Caki2 (cell line): ENCODE measurements around the gene TMEM175. TPM values are rescaled to one million over a fixed set of nuclear protein-coding genes. Genes with fewer than 3 reads are reported as not detected.

Source experiments
- DNase-seq: peaks from one replicate; pipeline ENCODE4 v3.0.0-alpha.2; 2015; ENCODE audit warnings: low read depth
- in situ Hi-C: cut with HindIII; loops from 2 replicates; pipeline ENCODE4 v1.10.0; 2016; ENCODE audit warnings: low sequenced_read_pairs, low pct_unique_long_range_greater_than_20kb, mixed read lengths
- total RNA-seq: library from RNA; depleted of rRNA; stranded (reverse); fragments of >200 nt; shearing (Covaris generic); gene quantifications from 2 replicates; pipeline ENCODE4 v1.2.3, GENCODE V29; 2014; ENCODE audit warnings: low replicate concordance

TMEM175 gene
- total RNA-seq, 1 experiment from 2014 or later, result 5.6 TPM

DNA sequence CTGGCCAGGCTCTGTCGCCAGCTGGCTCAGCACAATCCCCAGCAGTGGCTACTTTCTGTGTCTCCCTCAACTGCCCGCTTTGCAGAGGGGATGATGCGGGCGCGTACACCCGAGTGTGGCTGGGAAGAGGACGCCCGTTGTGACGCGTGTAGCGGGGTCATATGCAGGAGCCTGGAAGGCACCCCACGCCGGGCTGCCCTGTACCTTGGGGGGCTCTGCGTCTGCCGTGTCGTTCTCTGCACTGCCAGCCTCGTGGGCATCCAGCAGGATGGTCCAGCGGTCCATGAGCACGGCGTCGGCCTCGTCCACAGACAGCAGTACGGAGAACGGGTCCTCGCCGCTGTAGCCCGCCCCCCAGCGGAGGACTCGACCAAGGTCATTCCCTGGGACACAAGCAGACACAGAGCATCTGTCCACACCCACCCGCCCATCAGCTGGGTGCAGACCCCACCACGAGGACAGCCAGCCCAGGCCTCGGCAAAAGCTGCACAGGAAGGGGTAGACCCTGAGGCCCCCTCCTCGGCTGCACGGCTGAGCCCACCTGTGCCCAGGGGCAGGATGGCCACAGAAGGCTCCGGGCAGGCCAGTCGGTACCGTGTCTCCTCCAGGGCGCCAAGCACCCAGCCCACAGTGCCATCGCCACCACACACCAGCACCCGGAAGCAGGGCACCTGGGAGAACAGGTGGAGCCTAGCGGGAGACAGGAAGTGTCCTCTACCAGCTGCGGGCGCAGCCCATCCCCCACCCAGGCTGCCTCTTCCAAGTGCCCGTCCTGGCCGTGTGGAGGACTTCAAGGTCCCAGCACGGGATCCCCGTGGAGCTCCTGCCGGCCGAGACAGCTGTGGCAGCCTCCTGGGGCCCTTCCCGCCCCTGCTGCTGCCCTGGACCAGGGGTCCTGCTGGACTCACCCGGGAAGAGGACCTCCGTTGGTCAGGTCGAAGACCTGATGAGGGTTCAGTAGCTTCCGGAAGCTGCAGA, 30.3 kb downstream of the TMEM175 start:
- in situ Hi-C loops, result no loop called here
- DNase-seq, result no peak

DNA sequence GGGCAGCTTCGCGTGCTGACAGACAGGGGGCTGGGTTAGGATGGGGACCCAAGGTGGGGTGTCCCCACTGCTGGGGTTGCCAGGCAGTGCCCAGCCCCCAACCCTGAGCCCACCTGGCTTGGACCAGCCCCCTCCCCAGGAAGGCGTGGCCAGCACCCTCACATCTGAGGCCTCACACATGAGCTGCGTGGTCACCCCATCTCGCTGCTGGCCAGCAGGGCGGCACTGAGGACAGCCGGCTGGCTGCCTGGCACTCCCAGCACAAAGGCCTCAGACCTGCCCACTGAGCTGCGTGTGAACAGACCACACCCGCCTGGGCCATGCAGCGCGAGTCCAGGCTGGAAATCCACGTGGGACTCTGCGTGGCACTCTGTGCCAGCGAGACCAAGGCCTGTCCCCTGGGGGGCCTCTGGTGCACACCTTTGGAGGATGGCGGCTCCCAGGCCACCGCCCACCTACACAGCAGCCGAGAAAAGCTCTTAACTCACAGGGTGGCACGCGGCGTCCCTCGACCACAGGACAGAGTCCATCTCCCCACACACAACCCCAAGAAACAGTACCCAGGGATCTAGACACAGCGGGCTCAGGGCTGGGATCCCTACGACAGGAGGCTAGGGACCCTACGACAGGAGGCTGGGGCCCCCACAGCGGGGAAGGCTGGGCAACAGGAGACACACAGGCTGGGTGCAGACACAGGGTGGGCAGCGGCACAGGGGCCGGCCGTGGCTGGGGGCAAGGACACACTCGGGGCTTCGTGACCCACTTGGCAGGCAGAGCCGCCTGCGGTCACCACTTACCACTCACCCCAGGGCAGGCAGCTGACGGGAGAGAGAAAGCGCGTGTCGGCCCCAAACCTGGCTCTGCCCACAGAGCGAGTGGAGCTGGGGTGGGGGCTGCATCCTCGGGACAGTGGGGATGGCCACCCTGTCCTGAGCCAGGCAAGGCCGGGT, 31.3 kb downstream of the TMEM175 start:
- DNase-seq, result no peak
- in situ Hi-C loops, result no loop called here

DNA sequence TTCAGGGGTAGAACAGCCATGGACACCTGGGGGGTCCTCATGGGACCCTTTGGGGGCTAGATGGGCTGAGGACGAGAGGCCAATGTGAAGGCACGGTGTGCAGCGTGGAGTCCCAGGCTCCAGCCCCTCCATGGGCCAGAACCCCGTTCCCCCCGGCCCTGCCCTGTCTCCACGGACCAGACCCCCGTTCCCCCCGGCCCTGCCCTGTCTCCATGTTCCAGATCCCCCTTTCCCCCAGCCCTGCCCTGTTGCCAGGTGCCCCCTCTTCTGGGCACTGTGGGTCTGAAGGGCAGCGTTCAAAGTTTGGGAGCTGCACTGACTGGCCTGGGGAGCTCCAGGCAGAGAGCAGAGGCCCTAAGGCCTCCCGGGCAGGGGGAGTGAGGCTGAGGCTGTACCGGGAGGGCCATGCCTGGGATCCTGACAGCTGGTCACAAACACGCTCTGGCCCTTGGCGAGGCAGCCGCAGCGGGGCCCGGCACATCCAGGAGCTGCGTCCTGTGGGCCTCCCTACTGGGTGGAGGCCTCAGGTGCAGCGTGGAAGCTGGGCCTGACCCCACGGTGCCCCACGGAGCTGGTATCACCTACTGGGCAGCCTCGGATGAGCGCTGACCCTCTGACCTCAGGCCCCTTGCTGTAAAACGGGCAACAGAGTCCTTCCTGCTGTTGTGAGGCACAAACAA, 32.2 kb downstream of the TMEM175 start:
- no peak for DNase-seq
- in situ Hi-C loops, result no loop called here

DNA sequence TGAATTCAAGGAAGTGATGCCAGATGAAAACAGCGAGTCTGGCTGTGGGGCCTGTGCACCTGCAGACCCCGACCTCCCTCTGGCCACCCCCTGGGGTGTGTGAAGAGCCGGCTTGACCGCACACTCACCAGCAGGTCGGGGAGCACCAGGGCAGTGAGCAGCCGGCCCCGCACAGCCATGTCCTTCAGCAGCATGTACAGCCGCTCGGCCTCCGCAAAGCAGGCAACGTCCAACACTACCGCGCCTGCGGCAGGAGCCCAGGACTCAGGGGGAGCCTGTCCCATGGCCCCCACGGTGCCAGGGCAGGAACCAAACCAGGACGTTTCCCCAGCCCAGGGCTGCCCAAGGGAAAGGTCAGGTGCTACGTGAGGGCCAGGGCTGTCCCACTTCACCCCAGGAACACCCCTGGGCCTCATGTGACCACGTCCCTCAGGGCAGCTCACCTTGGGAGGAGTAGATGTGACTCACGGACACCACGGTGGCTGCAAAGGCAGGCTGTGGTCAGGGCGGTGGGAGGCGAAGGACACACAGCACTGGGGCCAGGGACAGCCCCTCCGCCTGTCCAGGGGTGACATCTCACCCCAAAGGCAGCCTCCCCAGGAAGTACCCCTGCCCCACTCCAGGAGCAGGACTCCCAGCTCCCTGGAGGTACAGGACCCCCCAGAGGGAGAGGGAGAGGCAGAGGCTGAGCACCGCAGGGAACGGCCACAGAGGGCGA, 32.9 kb downstream of the TMEM175 start:
- in situ Hi-C loops, result no loop called here
- no peak for DNase-seq

DNA sequence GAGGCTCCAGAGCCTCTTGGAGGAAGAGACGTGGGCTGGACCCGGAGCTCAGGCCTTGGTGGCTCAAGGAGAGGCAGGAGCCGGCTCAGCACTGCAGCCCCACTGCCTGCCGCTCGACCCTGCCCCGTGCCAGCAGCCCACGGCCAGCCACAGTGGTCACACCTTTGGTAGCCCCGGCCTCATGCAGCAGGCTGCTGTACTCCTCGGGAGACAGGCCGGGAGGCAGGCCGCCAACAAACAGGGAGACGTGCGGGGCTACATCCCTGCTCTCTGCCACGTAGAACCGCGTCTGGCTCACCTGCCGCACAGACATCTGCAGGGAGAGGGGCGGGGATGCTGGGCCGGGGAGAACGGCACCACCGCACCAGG, 33.5 kb downstream of the TMEM175 start:
- DNase-seq, result no peak
- in situ Hi-C loops, result no loop called here

DNA sequence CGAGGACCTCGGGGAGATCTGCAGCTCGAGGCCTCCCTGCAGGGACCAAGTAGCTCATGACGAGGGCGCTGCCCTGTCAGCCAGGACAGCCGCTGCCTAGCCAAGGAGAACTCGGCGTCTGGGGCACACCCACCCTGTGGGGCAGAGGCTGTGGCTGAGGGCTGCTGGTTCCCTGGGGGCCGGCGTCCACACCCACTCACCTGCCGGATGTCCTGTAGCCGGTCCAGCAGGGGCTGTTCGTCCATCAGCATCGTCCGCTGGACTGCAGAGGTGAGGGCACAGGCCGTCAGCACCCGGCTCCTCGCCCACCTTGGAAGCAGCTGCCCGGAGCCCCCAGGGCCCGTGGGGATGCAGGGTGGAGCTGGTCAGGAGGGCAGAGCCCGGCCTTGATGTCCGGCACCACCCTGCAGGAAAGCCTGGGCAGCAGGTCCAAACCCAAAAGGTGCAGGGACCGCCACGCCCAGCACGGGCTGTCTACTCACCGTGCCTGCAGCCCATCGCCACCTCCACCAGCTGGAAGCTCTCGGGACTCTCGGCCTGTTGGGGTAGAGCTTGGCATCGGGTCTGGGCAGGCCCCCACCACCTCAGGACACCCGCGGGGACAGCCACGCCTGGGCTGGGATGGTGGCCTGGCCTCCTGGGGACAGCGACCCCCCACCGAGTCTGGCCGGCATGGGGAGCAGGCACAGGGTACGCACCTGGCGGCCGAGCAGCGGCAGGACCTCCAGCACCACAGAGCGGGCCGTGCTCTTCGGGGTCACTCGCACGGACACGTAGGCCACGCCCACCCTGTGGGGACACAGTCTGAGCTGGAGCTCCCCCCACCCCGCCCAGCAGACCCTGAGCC, 34.2 kb downstream of the TMEM175 start:
- in situ Hi-C loops, result no loop called here
- DNase-seq, result no peak

DNA sequence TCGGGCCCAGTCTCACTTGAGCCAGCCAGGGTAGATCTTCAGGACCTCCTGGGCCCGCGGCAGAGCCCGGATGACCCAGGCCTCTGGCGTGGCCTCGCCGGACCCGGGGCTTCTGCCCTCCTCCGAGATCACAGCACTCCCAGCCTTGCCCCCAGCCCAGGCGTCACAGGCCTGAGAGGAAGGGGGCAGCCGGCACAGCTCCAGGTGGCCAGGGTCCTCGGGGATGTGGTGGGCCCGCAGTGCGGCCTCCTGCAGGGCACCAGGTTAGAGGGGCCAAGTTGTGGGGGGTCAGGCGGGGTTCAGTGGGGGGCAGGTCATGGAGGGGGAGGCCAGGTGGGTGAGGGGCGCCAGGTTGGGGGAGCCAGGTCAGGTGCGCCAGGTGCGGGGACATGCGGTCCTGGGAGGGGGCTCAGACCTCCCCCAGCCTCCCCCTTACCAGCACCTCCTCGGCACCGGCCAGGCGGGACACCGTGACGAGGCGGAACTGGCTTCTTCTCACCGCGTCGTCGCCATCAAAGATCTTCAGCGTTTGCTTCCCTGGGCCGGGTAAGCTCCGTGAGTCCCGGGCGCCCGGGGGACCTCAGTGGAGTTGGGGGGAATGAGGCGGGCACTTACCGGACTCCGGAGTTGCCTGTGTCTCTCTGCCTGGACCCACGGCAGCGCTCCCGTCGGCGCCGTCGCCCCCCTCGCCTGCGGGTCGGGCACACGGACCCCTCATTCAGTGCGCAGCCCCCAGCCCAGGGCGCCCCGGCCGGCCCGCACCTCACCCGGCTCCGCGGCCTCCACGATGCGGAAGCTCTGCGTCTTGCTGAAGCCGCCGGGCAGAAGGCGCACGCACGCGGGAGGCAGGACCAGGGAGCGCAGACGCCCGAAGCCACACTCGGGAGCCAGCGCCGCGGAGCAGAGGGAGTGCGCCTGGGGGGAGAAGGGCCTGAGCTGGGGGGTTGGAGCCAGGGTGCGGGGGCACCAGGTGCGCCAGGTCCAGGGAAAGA, 35.1 kb downstream of the TMEM175 start:
- in situ Hi-C loops, result no loop called here
- no peak for DNase-seq

DNA sequence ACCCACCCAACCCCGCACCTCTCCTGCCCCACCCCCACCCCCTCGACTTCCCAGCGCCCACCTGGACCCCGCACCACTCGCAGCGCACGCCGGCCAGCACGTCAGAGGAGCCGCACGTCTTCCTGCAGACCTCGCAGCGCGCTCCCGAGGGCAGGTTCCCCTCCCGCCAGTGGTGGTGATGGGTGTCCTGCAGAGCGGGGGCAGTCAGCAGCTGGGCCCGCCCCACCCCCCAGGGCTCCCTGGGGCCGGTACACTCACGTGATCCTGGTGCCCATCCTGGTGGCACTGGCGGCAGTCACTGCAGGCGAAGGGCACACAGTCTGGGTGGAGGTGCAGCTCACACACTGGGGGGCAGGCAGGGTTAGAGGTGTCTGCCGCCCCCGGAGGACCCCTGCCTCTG, 36.0 kb downstream of the TMEM175 start:
- DNase-seq, result no peak
- in situ Hi-C loops, result no loop called here

DNA sequence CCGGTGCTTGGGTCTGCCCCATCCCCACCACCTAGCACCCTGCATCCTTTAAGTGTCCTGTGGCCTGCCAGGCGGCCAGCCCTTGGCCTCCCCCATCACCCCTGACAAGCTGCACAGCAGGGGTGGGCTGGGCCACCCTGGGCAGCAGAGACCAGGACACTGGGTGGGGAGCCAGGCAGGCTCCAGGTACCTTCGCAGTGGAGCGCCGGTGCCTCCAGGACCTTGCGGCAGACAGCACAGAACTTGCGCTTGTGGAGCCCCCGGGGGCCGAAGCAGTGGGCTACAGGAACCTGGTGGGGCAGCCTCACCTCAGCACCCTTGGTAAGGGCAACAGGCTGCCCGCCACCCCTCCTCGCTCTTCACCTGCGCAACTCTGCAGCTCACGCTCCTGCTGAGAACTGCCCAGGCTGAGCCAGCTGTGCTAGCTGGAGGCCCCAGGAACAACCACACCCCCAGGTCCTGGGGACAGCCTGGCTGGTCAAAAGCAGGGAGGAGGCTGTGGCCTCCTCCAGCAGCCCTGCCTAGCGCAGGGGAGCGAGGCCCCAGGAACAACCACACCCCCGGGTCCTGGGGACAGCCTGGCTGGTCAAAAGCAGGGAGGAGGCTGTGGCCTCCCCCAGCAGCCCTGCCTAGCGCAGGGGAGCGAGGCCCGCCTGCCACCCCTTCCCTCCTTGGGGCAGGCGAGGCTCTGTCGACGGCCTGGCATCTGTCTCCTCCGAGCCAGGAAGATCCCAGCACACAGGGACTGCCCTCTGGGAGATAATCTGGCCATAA, 36.5 kb downstream of the TMEM175 start:
- no peak for DNase-seq

DNA sequence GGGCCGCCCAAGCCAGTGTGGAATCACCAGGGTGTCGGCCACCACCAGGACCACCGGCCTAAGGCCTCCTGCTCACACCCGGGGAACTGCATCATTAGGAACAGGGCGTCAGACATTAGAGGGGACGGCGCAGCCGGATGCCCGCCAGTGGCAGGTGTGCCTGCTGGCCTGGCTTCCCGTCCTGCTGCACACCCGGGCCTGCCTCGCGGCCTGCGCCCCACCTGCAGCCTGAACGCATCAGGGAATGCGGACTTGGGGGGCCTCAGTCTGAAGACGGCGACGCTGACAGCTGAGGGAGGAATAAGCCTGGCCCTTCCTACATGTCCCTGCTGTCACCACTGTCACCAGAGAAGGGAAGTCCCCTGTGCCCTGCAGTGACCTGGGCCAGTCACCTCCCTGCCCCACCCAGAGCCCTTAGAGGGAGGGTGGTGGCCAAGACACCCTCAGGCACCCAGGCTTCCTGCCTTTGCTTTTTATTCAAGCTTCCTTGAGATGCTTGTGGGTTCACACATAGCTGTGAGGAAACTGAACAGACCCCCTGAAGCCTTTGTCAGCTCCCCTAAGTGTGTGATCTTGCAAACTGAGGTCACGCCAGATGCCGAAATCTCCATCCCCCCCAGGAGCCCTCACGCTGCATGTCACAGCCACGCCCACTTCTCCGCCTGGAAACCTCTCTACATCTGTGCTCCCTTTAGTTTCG, 37.9 kb downstream of the TMEM175 start:
- in situ Hi-C loops, result no loop called here
- DNase-seq, result no peak

More for the DNA sequence above, 36.5 kb downstream of the TMEM175 start:
- in situ Hi-C loops, result no loop called here

DNA sequence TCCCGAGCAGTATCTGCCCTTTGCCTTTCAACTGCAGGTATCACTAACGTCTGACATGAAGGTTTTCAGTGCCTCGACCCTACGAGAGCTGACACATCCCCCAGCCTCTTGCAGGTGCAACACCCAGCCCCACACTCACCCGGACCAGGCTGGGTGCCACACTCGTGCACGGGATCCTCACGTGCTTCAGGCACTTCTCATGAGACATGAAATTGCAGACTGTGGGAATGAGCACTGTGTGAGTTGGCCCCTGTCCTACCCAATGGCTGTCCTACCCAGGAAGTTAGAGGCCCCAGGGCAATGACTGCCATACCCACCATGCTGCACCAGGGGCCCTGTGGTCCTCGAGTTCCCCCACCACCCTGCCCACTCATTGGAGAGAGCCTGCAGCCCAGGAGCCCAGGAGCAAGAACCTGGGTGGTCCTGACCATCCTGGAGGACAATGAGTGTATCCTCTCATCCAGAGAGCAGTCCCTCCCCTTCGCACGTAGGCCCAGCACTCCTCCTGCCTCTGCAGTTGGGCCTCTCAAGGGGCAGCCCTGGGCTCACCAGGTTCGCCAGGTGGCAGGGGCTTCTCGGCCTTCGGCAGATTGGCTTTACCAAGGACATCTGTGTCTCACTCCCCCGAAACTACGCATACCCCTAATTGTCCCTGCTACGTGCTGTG, 38.7 kb downstream of the TMEM175 start:
- no peak for DNase-seq
- in situ Hi-C loops, result no loop called here

DNA sequence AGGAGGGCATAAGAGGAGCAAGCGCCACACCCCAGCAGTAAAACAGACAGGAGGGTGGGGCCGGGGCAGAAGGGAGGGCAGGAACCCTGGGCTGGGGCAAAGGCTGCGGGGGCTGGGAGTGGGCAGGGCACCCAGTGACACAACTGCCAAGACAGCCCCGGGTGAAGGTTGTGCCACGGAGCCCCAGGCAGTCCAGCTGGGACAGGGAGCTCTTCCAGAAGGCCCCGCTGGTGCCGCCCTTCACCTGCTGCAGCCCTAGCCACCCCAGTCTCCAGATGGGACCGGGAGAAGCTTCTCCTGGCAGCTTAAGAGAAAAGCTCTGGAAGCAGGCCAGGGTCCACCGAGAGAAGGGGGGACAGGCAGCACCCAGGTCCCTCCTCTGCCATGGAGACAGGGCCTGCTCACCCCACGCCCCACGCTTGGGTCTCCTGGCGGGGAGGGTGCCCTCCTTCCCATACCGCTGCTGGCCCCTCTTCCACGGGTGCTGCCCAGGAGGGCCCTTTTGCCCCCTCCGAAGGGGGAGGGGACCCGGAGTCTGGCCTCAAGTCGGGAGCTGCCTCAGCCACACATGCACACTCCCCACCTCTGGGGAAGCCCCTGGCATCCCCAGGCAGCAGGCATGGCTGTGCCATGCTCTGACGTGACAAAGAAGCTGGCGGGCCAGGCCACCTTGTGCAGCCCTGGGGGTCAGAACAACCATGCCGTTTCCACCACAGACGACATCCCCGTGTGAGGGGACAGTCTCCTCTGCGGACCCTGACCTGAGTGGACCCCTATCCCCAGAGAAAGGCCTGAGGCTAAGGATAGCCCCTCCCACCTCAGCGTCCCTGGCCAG, 39.6 kb downstream of the TMEM175 start:
- in situ Hi-C loops, result no loop called here
- no peak for DNase-seq

DNA sequence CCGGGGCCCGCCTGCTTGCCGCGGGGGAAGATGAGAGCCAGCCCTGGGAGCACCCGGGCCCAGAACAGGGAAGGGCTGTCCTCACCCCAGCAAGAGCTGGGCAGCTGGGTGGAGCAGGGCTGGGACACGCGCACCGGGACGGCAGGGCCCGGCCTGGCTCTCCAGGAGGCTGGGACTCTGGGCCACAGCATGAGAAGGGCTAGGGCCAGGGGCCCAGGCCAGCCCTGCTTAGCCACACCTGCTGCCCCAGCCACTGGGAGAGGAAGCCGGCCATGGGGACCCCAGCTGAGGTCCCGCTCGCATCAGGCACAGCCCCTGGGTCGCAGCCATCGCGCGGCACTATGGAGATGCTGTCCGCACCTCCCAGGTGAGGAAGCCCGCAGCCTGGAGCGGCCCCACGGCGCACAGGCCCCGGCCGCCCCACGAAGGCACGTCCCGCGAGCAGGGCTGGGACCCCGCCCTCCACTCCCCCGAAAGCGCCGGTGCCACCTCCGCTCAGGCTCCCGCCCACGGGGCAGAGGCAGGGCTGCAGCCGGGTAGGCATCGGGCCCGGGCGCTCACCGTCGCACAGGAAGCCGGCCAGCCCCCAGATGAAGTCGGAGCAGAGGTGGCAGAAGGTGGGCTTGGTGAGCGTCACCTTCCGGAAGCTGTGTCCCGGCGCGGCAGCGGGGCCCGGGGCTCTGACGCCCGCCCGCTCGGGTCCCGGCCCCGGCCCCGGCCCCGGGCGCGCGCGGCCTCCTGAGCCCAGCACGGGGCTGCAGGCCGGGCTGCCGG, 40.6 kb downstream of the TMEM175 start:
- no peak for DNase-seq
- in situ Hi-C loops, result no loop called here
